HL-60 (cell line): ENCODE results near the gene KCNQ1.

ENCODE experiments used
- CTCF ChIP-seq: IDR thresholded peaks from one replicate; pipeline ENCODE4 v1.5.1; 2011; ENCODE audit warnings: low read length, control low read depth, inconsistent platforms; ENCODE audit not compliant: insufficient read depth
- GABPA ChIP-seq: IDR thresholded peaks from 2 replicates; pipeline ENCODE4 v1.6.1; 2012; ENCODE audit warnings: low read depth
- POLR2AphosphoS5 ChIP-seq: IDR thresholded peaks from 2 replicates; pipeline ENCODE4 v1.6.1; 2012; ENCODE audit warnings: low read depth
- REST ChIP-seq: IDR thresholded peaks from 2 replicates; pipeline ENCODE4 v1.6.1; 2012; ENCODE audit warnings: low read depth; ENCODE audit not compliant: insufficient replicate concordance

- no peak for TF ChIP-seq REST
- no peak for TF ChIP-seq GABPA
- no peak for TF ChIP-seq CTCF
- TF ChIP-seq POLR2AphosphoS5, result no peak
These were observed 121.6 kb downstream of the KCNQ1 start for GRCh38 chr11:2566223-2567025.
